ENCODE measurements around the gene DDC.
A peak's percentile ranks its signal among the peaks of the same experiment; 100 is the strongest.

Gene DDC

DNA sequence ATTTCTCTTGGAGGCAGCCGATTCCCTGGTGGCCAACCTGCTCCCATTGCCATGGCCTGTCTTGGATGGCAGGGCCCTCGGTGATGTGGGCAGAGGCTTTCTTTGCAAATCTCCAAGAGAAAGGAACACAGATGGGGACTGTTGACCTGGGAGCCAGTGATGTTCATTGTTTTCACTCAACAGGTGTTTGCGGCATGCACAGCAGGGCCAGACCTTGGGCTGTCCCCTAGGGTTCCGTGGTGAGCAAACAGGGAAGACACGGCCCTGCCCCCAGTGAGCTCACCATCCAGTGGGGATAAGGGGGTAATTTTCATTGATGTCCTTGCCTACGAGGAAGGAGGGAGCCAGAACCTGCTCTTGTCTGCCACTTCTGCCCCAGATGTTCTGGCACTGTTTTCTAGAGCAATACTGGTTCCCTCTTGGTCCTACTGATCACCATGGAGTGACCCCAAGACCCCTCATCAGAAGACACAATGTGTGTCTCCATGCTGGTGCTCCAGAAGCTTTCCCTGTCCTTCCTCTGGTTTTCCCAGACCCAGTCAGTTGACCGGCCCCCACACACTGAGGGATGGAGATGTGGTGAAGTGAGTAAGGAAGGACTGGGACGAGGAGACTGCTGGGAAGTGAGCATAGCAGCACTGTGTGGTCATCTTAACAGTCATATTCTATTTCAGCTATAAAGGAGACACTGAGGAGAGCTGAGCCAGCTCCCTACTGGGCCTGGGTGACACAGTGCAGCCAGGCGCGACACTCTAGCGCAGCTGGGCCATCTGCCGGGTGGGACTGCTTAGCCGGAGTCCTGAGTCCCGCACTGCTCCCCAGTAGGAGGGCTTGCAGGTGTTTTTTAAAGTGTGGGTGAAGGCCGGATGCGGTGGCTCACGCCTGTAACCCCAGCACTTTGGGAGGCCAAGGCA is 94.7 kb downstream of the DDC start:
- in situ Hi-C loops (cut with MboI; ENCODE audit: low sequenced_read_pairs, unreplicated experiment) = loop anchor here (25.0 kb wide), 2 partner anchors 192 to 692 kb away; no protein-coding TSS in a partner anchor
- TF ChIP-seq, protein P1, sequence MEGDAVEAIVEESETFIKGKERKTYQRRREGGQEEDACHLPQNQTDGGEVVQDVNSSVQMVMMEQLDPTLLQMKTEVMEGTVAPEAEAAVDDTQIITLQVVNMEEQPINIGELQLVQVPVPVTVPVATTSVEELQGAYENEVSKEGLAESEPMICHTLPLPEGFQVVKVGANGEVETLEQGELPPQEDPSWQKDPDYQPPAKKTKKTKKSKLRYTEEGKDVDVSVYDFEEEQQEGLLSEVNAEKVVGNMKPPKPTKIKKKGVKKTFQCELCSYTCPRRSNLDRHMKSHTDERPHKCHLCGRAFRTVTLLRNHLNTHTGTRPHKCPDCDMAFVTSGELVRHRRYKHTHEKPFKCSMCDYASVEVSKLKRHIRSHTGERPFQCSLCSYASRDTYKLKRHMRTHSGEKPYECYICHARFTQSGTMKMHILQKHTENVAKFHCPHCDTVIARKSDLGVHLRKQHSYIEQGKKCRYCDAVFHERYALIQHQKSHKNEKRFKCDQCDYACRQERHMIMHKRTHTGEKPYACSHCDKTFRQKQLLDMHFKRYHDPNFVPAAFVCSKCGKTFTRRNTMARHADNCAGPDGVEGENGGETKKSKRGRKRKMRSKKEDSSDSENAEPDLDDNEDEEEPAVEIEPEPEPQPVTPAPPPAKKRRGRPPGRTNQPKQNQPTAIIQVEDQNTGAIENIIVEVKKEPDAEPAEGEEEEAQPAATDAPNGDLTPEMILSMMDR (IDR thresholded peaks at IDR 0.05; ENCODE audit: borderline replicate concordance, control extremely low read depth, extremely low read depth, insufficient read depth, missing control alignments) = no peak
- DNase-seq (ENCODE audit: low spot score) = no peak

DNA sequence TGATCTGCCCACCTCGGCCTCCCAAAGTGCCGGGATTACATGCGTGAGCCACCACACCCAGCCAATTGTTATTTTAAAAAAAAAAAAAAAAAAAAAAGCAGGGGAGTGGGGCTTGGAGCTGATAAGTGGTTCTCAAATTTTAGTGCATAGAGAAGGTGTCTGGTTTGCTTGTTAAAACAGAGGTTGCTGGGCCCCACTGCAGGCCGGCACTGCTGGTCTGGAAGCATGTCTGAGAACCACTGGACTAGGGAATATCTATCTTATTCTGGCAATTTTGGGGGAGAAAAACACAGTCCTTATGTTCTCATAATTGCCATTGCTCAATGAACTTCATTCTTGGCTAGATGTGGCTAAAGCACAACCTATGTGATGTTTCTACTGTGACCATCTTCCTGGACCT is 96.0 kb downstream of the DDC start:
- TF ChIP-seq, protein P1 (IDR thresholded peaks at IDR 0.05; ENCODE audit: borderline replicate concordance, control extremely low read depth, extremely low read depth, insufficient read depth, missing control alignments) = no peak
- in situ Hi-C loops (cut with MboI; ENCODE audit: low sequenced_read_pairs, unreplicated experiment) = loop anchor here (25.0 kb wide), 2 partner anchors 193 to 693 kb away; no protein-coding TSS in a partner anchor
- DNase-seq (ENCODE audit: low spot score) = no peak

DNA sequence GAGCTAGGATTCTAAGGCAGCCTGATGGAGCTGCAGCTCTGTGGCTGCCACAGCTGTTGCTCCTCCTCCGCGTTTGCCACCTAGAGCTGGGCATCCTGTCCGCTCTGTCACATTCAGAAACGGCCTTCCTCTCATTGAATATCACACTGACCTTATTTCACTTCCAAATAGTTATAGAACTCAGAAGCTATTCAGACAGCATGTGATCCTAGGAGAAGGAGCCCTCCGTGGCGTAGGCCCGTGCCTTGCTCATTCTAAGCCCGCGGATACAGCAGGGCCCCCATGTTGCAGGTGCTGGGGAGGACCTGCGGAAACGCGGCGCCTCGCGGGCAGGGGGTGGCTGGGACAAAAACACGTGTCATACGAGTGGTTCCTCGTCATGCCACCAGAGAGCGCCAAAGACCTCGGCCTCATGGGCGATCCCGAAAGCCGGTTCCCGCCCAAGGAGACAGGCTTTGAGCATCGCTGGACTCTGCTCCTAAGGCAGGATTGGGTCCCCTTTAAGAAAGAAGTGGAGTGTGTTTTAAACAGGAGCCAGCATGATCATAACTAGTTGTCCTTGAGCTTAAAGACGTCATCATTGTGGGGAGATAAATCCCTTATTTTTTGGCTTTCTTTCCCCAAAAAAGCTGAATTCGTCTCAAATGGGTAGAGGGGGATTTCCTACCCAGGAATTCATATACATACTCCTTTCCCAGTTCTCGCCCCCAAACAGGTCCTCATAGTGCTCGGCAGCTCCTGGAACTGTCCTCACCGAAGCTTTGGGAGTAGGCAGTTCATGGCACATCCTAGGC is 97.2 kb downstream of the DDC start:
- DNase-seq (ENCODE audit: low spot score) = peak; percentile 87
- TF ChIP-seq, protein P1 (IDR thresholded peaks at IDR 0.05; ENCODE audit: borderline replicate concordance, control extremely low read depth, extremely low read depth, insufficient read depth, missing control alignments) = peak; percentile 83
- in situ Hi-C loops (cut with MboI; ENCODE audit: low sequenced_read_pairs, unreplicated experiment) = loop anchor here (25.0 kb wide), 2 partner anchors 194 to 694 kb away; no protein-coding TSS in a partner anchor

DNA sequence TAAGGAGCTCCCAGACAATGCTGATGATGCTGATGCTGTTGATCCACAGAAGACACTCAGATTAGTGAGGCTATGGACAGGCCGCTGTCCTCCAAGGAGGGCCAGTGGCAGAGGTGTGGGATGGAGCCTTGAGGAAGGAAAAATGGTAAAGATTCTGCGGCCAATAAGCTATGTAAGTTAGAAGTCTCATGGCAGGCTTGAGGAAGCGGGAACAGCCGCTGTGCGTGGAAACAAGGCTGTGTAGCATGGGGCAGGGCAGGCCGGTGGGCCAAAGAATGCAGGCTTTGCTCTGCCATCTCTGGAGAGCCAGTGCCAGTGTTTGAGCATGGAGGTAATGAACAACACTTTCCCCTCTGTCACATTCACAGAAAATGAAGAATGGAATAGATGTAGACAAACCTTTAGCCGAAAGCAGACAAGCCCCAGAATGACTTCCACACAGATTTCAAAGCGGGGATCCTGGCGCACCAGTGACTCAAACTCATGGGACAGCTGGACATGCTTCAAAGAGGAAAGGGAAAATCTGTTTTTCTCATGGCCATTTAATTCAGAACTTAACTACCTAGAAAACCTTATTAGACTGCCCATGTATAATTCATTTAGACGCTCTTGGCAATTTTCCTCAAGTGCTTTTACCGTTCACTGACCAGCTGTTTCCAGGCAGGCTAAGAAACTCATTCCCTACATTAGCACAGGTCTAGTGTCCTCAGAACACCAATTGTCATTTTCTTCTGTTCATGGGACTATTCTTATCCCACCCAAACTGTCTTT is 98.2 kb downstream of the DDC start:
- no peak for DNase-seq (ENCODE audit: low spot score)
- TF ChIP-seq, protein P1 (IDR thresholded peaks at IDR 0.05; ENCODE audit: borderline replicate concordance, control extremely low read depth, extremely low read depth, insufficient read depth, missing control alignments) = no peak
- in situ Hi-C loops (cut with MboI; ENCODE audit: low sequenced_read_pairs, unreplicated experiment) = loop anchor here (25.0 kb wide), 2 partner anchors 195 to 695 kb away; no protein-coding TSS in a partner anchor

DNA sequence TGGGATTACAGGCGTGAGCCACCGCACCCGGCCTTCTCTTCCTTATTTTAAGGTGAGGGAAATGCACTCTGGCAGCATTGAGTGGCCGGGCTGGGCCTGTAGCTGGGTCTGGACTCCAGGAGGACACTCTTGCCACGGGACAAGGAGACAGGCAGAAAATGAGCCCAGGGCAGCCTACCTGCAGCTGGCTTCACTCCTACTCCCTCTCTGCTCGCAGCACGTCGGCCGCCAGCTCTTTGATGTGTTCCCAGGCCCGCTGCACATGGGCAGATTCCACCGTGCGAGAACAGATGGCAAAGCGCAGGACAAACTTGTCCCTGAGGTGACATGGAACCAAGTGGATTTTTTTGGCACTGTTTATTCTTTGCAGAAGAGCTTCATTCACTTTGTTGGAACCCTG is 102.2 kb downstream of the DDC start:
- DNase-seq (ENCODE audit: low spot score) = no peak
- in situ Hi-C loops (cut with MboI; ENCODE audit: low sequenced_read_pairs, unreplicated experiment) = loop anchor here (25.0 kb wide), 2 partner anchors 199 to 699 kb away; no protein-coding TSS in a partner anchor
- TF ChIP-seq, protein P1 (IDR thresholded peaks at IDR 0.05; ENCODE audit: borderline replicate concordance, control extremely low read depth, extremely low read depth, insufficient read depth, missing control alignments) = no peak
